Panc1 (cell line): ENCODE measurements around the gene EXD3. TPM values are rescaled to one million over a fixed set of nuclear protein-coding genes. Genes with fewer than 3 reads are reported as not detected.

ENCODE experiments used
- ATAC-seq: fragments of 200-7000 bp; cut with Tn5 transposase; 2 replicates; pipeline ENCODE4 v1.9.1; 2020; ENCODE audit warnings: mild to moderate bottlenecking, moderate library complexity
- BruUV-seq: library from RNA; stranded (reverse); fragments of 400-500 nt; replicated peaks from 2 replicates; lab custom pipeline; 2021; lab: Mats Ljungman, UMichigan
- CTCF ChIA-PET: fragments of 300-600 bp; sonication (Branson Sonifier 250); formaldehyde crosslinking; loops from one replicate; lab custom pipeline; 2022; ENCODE audit warnings: antibody characterized with exemption; lab: Charles Lee
- POLR2A ChIA-PET: fragments of 300-600 bp; sonication (Branson Sonifier 250); formaldehyde crosslinking; loops from one replicate; lab custom pipeline; 2022; ENCODE audit warnings: antibody characterized with exemption; lab: Charles Lee
- DNase-seq: peaks from one replicate; pipeline ENCODE4 v3.0.0-alpha.2; 2010; ENCODE audit warnings: low read depth, low spot score
- H3K27ac ChIP-seq: 2 replicates; pipeline ENCODE4 v1.5.1; 2011; ENCODE audit warnings: mild to moderate bottlenecking, low read length, inconsistent platforms
- H3K27me3 ChIP-seq: fragments of 200-500 bp; sonication (Bioruptor generic); 2 replicates; pipeline ENCODE4 v1.6.0; 2014; ENCODE audit warnings: low read length, inconsistent platforms; ENCODE audit not compliant: control insufficient read depth, insufficient read depth
- H3K36me3 ChIP-seq: fragments of 200-500 bp; sonication (Bioruptor generic); 2 replicates; pipeline ENCODE4 v1.5.1; 2014; ENCODE audit warnings: inconsistent platforms, mild to moderate bottlenecking, low read length, moderate library complexity; ENCODE audit not compliant: control insufficient read depth, insufficient read depth
- H3K4me1 ChIP-seq: 2 replicates; pipeline ENCODE4 v1.5.1; 2011; ENCODE audit warnings: inconsistent platforms, mild to moderate bottlenecking, low read length, moderate library complexity; ENCODE audit not compliant: control insufficient read depth, insufficient read depth
- H3K4me3 ChIP-seq, 2 experiments: 2 replicates each; pipeline ENCODE4 v1.5.1; 2011 to 2012; ENCODE audit warnings: low read depth in 2 of 2, low read length in 2 of 2, mild to moderate bottlenecking in 2 of 2, inconsistent platforms in 1 of 2, moderate library complexity in 1 of 2
- H3K9me3 ChIP-seq: fragments of 200-500 bp; sonication (Bioruptor generic); 2 replicates; pipeline ENCODE4 v1.5.1; 2014; ENCODE audit warnings: low read depth, mild to moderate bottlenecking, inconsistent platforms, low read length, moderate library complexity; ENCODE audit not compliant: control insufficient read depth, insufficient read depth
- CTCF ChIP-seq: fragments of 450-650 bp; IDR thresholded peaks from 2 replicates; pipeline ENCODE4 v1.5.1; 2017; ENCODE audit warnings: mild to moderate bottlenecking
- POLR2AphosphoS5 ChIP-seq: IDR thresholded peaks from 2 replicates; pipeline ENCODE4 v1.6.1; 2012; ENCODE audit warnings: mild to moderate bottlenecking, low read depth, low read length, moderate library complexity
- REST ChIP-seq, 2 experiments: IDR thresholded peaks; 2 replicates each; pipeline ENCODE4 v1.6.1; 2011 to 2012; ENCODE audit warnings: low read depth in 2 of 2, control low read depth in 1 of 2, low read length in 1 of 2, mild to moderate bottlenecking in 1 of 2, moderate library complexity in 1 of 2; ENCODE audit not compliant: insufficient read depth in 1 of 2
- SIN3A ChIP-seq: IDR thresholded peaks from 2 replicates; pipeline ENCODE4 v1.6.1; 2012; ENCODE audit warnings: low read depth, mild to moderate bottlenecking, low read length, moderate library complexity, borderline replicate concordance; ENCODE audit not compliant: insufficient read depth
- TCF7L2 ChIP-seq: IDR thresholded peaks from 2 replicates; pipeline ENCODE4 v1.6.1; 2011; ENCODE audit warnings: mild to moderate bottlenecking, low read depth, low read length, inconsistent platforms
- in situ Hi-C: cut with HindIII; loops from 2 replicates; pipeline ENCODE4 v1.10.0; 2016; ENCODE audit warnings: low sequenced_read_pairs, low pct_unique_long_range_greater_than_20kb
- intact Hi-C: fragments of 100-400 bp; cut with micrococcal nuclease; formaldehyde crosslinking; loops from one replicate; pipeline ENCODE4 v1.10.0; 2022; ENCODE audit not compliant: unreplicated experiment
- total RNA-seq: library from RNA; stranded (reverse); gene quantifications from one replicate; pipeline ENCODE4 v1.2.1, GENCODE V29; 2021; ENCODE audit not compliant: unreplicated experiment

EXD3 gene
- total RNA-seq, 1 experiment from 2014 or later: 9.2 TPM

- ChIA-PET POLR2A (no interaction called here), CTCF (no interaction called here)
- in situ Hi-C loops (no loop called here), intact Hi-C loops (no loop called here)
- no peak for DNase-seq
- ATAC-seq: no peak
- H3K4me1 ChIP-seq: peaks cover 11% of the 10 kb centered on the region
- H3K9me3 ChIP-seq: no peaks in the 10 kb centered on the region
- TF ChIP-seq SIN3A (no peak), CTCF (no peak), POLR2AphosphoS5 (no peak), REST (IDR thresholded peaks at IDR 0.05; ENCODE audit: insufficient read depth in 1 of 2, low read depth in 2 of 2, low read length in 1 of 2) (no peak), TCF7L2 (no peak)
- H3K27me3 ChIP-seq: no peaks in the 10 kb centered on the region
- no peak overlapping the region for H3K27ac ChIP-seq
- no peaks in the 10 kb centered on the region for H3K36me3 ChIP-seq
- no TSS peak for BruUV-seq
- no peak overlapping the region for H3K4me3 ChIP-seq
Measured at GRCh38 chr9:137430723-137431415, 7.9 kb upstream of the EXD3 start.

GRCh38 chr9:137429974-137430722, 7.2 kb upstream of the EXD3 start:
- Histone ChIP-seq H3K4me1 (peaks cover 5% of the 10 kb centered on the region), H3K36me3 (no peaks in the 10 kb centered on the region), H3K9me3 (no peaks in the 10 kb centered on the region), H3K4me3 (peak overlapping the region; percentile 19 to 46), H3K27ac (no peak overlapping the region), H3K27me3 (no peaks in the 10 kb centered on the region)
- DNase-seq (no peak), ATAC-seq (peak; percentile 62)
- in situ Hi-C loops: no loop called here
- ChIA-PET POLR2A (no interaction called here), CTCF (no interaction called here)
- intact Hi-C loops: loop anchor here (10.0 kb wide), 1 partner anchor 135 kb away; no protein-coding TSS in a partner anchor
- no peak for TF ChIP-seq TCF7L2
- TF ChIP-seq SIN3A: no peak
- TF ChIP-seq REST (IDR thresholded peaks at IDR 0.05; ENCODE audit: insufficient read depth in 1 of 2, low read depth in 2 of 2, low read length in 1 of 2): no peak
- TF ChIP-seq POLR2AphosphoS5: no peak
- TF ChIP-seq CTCF: no peak
- no TSS peak for BruUV-seq
